Peyer's patch (tissue), 4 donors: ENCODE results near the gene CEMIP. TPM values are rescaled to one million over a fixed set of nuclear protein-coding genes. Genes with fewer than 3 reads are reported as not detected.

Experiments used
- DNase-seq, 3 donors: peaks; one replicate each; pipeline ENCODE4 v3.0.0-alpha.2; 2017 to 2019
- H3K27ac ChIP-seq, 4 donors: fragments of 200-600 bp; sonication (generic); one replicate each; pipeline ENCODE4 v1.5.1; 2016 to 2019
- H3K27me3 ChIP-seq, 2 donors: fragments of 200-600 bp; sonication (generic); one replicate each; pipeline ENCODE4 v1.5.1; 2019
- H3K36me3 ChIP-seq, 3 donors: fragments of 200-600 bp; sonication (generic); one replicate each; pipeline ENCODE4 v1.5.1; 2016 to 2019
- H3K4me1 ChIP-seq, 4 donors: fragments of 200-600 bp; sonication (generic); one replicate each; pipeline ENCODE4 v1.5.1; 2016 to 2019
- H3K4me3 ChIP-seq, 4 donors: fragments of 200-600 bp; sonication (generic); 1 replicate in 3 of 4; 2 replicates in 1 of 4; pipeline ENCODE4 v1.5.1; 2016 to 2019; ENCODE audit warnings: mild to moderate bottlenecking in 1 of 4
- H3K9me3 ChIP-seq, 4 donors: fragments of 200-600 bp; sonication (generic); one replicate each; pipeline ENCODE4 v1.5.1; 2016 to 2019; ENCODE audit warnings: mild to moderate bottlenecking in 1 of 4
- CTCF ChIP-seq, 6 experiments: fragments of 450-650 bp in 4 of 6; fragments of 200-600 bp in 2 of 6; sonication (generic) in 1 of 6; IDR thresholded peaks; one replicate each; pipeline ENCODE4 v1.5.1; 2017 to 2019; ENCODE audit warnings: antibody characterized with exemption in 6 of 6, mild to moderate bottlenecking in 3 of 6, moderate library complexity in 1 of 6
- POLR2A ChIP-seq, 2 donors: fragments of 450-650 bp; IDR thresholded peaks; one replicate each; pipeline ENCODE4 v1.5.1; 2017; ENCODE audit warnings: antibody characterized with exemption in 2 of 2, mild to moderate bottlenecking in 2 of 2, moderate library complexity in 2 of 2
- total RNA-seq, 4 donors: library from RNA; depleted of rRNA; stranded (reverse); fragments of >200 nt; gene quantifications; one replicate each; pipeline ENCODE4 v1.1.0, GENCODE V29; 2016

CEMIP gene
- total RNA-seq, 4 donors from 2014 or later = 0.27 to 0.83 (median 0.57) TPM; not detected in 1

GRCh38 chr15:80831606-80832224 is 52.5 kb downstream of the CEMIP start:
- no peak for TF ChIP-seq POLR2A (IDR thresholded peaks at IDR 0.05)
- no peak for TF ChIP-seq CTCF (IDR thresholded peaks at IDR 0.05)
- H3K4me3 ChIP-seq = no peak overlapping the region
- H3K27me3 ChIP-seq = no peaks in the 10 kb centered on the region
- no peak for DNase-seq
- H3K36me3 ChIP-seq = no peaks in the 10 kb centered on the region
- no peak overlapping the region for H3K27ac ChIP-seq
- no peaks in the 10 kb centered on the region for H3K9me3 ChIP-seq
- H3K4me1 ChIP-seq = peaks cover 0 to 9% (median 0%) of the 10 kb centered on the region in 4 donors

GRCh38 chr15:80832686-80833085 is 53.5 kb downstream of the CEMIP start:
- peaks cover 0 to 9% (median 0%) of the 10 kb centered on the region in 4 donors for H3K4me1 ChIP-seq
- H3K4me3 ChIP-seq = no peak overlapping the region
- no peak overlapping the region for H3K27ac ChIP-seq
- no peaks in the 10 kb centered on the region for H3K9me3 ChIP-seq
- H3K27me3 ChIP-seq = no peaks in the 10 kb centered on the region
- DNase-seq = no peak
- H3K36me3 ChIP-seq = no peaks in the 10 kb centered on the region
- TF ChIP-seq CTCF (IDR thresholded peaks at IDR 0.05) (no peak), POLR2A (IDR thresholded peaks at IDR 0.05) (no peak)

GRCh38 chr15:80834402-80834801 is 55.2 kb downstream of the CEMIP start:
- Histone ChIP-seq H3K4me1 (peaks cover 0 to 10% (median 0%) of the 10 kb centered on the region in 4 donors), H3K36me3 (no peaks in the 10 kb centered on the region), H3K4me3 (no peak overlapping the region), H3K27ac (no peak overlapping the region), H3K9me3 (no peaks in the 10 kb centered on the region), H3K27me3 (no peaks in the 10 kb centered on the region)
- DNase-seq = no peak
- TF ChIP-seq POLR2A (IDR thresholded peaks at IDR 0.05) = no peak
- no peak for TF ChIP-seq CTCF (IDR thresholded peaks at IDR 0.05)

GRCh38 chr15:80834906-80835305 is 55.7 kb downstream of the CEMIP start:
- Histone ChIP-seq H3K4me1 (peaks cover 0 to 14% (median 0%) of the 10 kb centered on the region in 4 donors), H3K27ac (no peak overlapping the region), H3K4me3 (no peak overlapping the region), H3K27me3 (no peaks in the 10 kb centered on the region), H3K36me3 (no peaks in the 10 kb centered on the region), H3K9me3 (no peaks in the 10 kb centered on the region)
- no peak for DNase-seq
- no peak for TF ChIP-seq CTCF (IDR thresholded peaks at IDR 0.05)
- TF ChIP-seq POLR2A (IDR thresholded peaks at IDR 0.05) = no peak

GRCh38 chr15:80835336-80835735 is 56.2 kb downstream of the CEMIP start:
- no peak overlapping the region for H3K27ac ChIP-seq
- no peaks in the 10 kb centered on the region for H3K36me3 ChIP-seq
- TF ChIP-seq POLR2A (IDR thresholded peaks at IDR 0.05) = no peak
- no peak for TF ChIP-seq CTCF (IDR thresholded peaks at IDR 0.05)
- H3K4me1 ChIP-seq = peaks cover 0 to 15% (median 0%) of the 10 kb centered on the region in 4 donors
- H3K9me3 ChIP-seq = no peaks in the 10 kb centered on the region
- H3K4me3 ChIP-seq = no peak overlapping the region
- no peaks in the 10 kb centered on the region for H3K27me3 ChIP-seq
- no peak for DNase-seq
